SK-N-MC (cell line): ENCODE data around the gene SLC4A8.

Experiments
- DNase-seq: peaks from one replicate; pipeline ENCODE4 v3.0.0-alpha.2; 2011; ENCODE audit warnings: low read depth, low spot score
- H3K27ac ChIP-seq: fragments of 200-600 bp; sonication (generic); 2 replicates; pipeline ENCODE4 v1.5.1; 2016; ENCODE audit warnings: mixed run types
- H3K36me3 ChIP-seq: fragments of 200-600 bp; sonication (generic); 2 replicates; pipeline ENCODE4 v1.6.1; 2017; ENCODE audit warnings: antibody characterized with exemption, low read length, mixed read lengths; ENCODE audit not compliant: insufficient read depth
- H3K4me3 ChIP-seq: fragments of 200-600 bp; sonication (generic); 2 replicates; pipeline ENCODE4 v1.5.1; 2016
- H3K9ac ChIP-seq: fragments of 200-600 bp; sonication (generic); 2 replicates; pipeline ENCODE4 v1.8.0; 2017; ENCODE audit warnings: mixed run types, mixed read lengths; ENCODE audit not compliant: insufficient read length
- H3K9me3 ChIP-seq: fragments of 200-600 bp; sonication (generic); 2 replicates; pipeline ENCODE4 v1.6.1; 2017; ENCODE audit warnings: low read depth, mild to moderate bottlenecking, antibody characterized with exemption, low read length, moderate library complexity, mixed read lengths
- EZH2 ChIP-seq: fragments of 200-600 bp; sonication (generic); IDR thresholded peaks from one replicate; pipeline ENCODE4 v1.6.1; 2017; ENCODE audit warnings: antibody characterized with exemption
- FOXP2 ChIP-seq: optimal IDR thresholded peaks from 2 replicates; pipeline ENCODE3; 2011; ENCODE audit warnings: mild to moderate bottlenecking, moderate library complexity; ENCODE audit not compliant: insufficient read depth; ENCODE audit errors: extremely low read length, control extremely low read depth
- POLR2AphosphoS5 ChIP-seq: IDR thresholded peaks from 2 replicates; pipeline ENCODE4 v1.6.1; 2012; ENCODE audit warnings: mild to moderate bottlenecking, low read depth, low read length, borderline replicate concordance

Gene SLC4A8

GRCh38 chr12:51534216-51535074, 109.8 kb downstream of the SLC4A8 start:
- no peaks in the 10 kb centered on the region for H3K9me3 ChIP-seq
- H3K4me3 ChIP-seq: no peak overlapping the region
- H3K27ac ChIP-seq: no peak overlapping the region
- H3K9ac ChIP-seq: no peak overlapping the region
- no peak for TF ChIP-seq FOXP2
- TF ChIP-seq POLR2AphosphoS5: no peak
- no peak for TF ChIP-seq EZH2
- no peaks in the 10 kb centered on the region for H3K36me3 ChIP-seq
- DNase-seq: no peak

DNA sequence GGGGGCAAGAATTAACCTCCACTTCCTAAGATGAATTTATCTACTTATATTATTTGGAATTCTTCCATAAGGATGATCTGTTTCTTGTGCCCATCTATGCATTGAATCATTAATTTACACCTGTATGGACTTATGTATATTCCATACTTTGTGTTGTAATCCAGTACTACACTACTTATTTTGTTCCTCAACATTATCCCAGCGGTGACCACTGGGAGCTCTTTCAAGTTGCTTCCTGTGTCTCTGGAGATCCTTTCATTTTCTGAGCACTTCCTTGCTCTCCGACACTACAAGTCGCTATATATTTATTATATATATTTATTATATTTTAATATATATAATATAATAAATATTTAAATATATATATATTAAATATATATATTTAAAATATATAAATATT, 111.5 kb downstream of the SLC4A8 start:
- no peak for DNase-seq
- Histone ChIP-seq H3K9ac (no peak overlapping the region), H3K9me3 (no peaks in the 10 kb centered on the region), H3K4me3 (no peak overlapping the region), H3K36me3 (no peaks in the 10 kb centered on the region), H3K27ac (no peak overlapping the region)
- TF ChIP-seq FOXP2 (no peak), POLR2AphosphoS5 (no peak), EZH2 (no peak)

DNA sequence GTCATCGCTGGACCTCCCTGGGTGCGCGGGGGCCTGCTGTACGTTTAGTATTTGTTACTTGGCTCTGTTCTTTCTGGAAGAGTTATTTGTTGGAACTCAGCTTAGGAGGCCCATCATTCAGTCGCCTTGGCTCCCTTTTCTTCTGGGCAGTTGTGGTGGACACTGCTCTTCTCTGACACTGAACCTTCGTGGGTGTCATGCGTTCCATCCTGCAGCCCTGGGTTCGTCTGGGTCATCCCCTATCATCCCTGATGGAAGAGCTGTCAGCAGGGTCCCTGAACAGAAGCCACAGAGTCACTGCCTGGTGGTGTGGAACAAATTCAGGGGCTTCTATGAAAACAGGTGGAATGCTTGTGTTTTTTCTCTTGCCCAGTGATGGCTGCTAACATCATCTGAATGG, 113.5 kb downstream of the SLC4A8 start:
- Histone ChIP-seq H3K9me3 (no peaks in the 10 kb centered on the region), H3K9ac (no peak overlapping the region), H3K4me3 (no peak overlapping the region), H3K27ac (no peak overlapping the region), H3K36me3 (no peaks in the 10 kb centered on the region)
- DNase-seq: no peak
- no peak for TF ChIP-seq EZH2
- no peak for TF ChIP-seq FOXP2
- TF ChIP-seq POLR2AphosphoS5: no peak

DNA sequence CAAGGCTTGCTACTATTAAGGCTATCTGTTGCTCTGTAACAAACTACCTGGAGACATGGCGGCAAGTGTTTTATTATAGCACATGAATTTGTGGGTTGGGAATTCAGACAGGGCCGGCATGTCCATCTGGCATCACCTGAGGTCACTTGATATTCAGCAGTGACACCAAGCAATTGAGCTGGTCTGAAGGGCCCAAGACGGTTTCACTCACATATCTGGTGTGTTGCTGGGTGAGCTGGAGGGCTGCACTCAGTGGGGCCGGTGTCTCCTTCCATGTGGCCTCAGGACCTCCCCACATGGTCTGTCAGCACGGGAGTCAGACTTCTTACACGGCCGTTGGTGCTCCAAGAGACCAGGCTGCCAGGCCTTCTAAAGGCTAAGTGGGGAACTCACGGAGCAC, 114.0 kb downstream of the SLC4A8 start:
- Histone ChIP-seq H3K9me3 (no peaks in the 10 kb centered on the region), H3K9ac (no peak overlapping the region), H3K4me3 (no peak overlapping the region), H3K36me3 (no peaks in the 10 kb centered on the region), H3K27ac (no peak overlapping the region)
- TF ChIP-seq EZH2: no peak
- no peak for TF ChIP-seq POLR2AphosphoS5
- TF ChIP-seq FOXP2: no peak
- DNase-seq: no peak

- Histone ChIP-seq H3K9ac (no peak overlapping the region), H3K36me3 (no peaks in the 10 kb centered on the region), H3K27ac (no peak overlapping the region), H3K4me3 (no peak overlapping the region), H3K9me3 (no peaks in the 10 kb centered on the region)
- DNase-seq: no peak
- TF ChIP-seq FOXP2: no peak
- no peak for TF ChIP-seq EZH2
- TF ChIP-seq POLR2AphosphoS5: no peak
These were observed 116.4 kb downstream of the SLC4A8 start for GRCh38 chr12:51540996-51541395.

- H3K36me3 ChIP-seq: no peaks in the 10 kb centered on the region
- H3K9ac ChIP-seq: no peak overlapping the region
- H3K27ac ChIP-seq: no peak overlapping the region
- TF ChIP-seq EZH2 (no peak), FOXP2 (no peak), POLR2AphosphoS5 (no peak)
- no peaks in the 10 kb centered on the region for H3K9me3 ChIP-seq
- DNase-seq: no peak
- no peak overlapping the region for H3K4me3 ChIP-seq
These were observed 121.5 kb downstream of the SLC4A8 start for GRCh38 chr12:51546097-51546496.

GRCh38 chr12:51547606-51548005, 123.0 kb downstream of the SLC4A8 start:
- DNase-seq: no peak
- TF ChIP-seq FOXP2 (no peak), EZH2 (no peak), POLR2AphosphoS5 (no peak)
- no peak overlapping the region for H3K27ac ChIP-seq
- H3K36me3 ChIP-seq: no peaks in the 10 kb centered on the region
- no peak overlapping the region for H3K4me3 ChIP-seq
- H3K9ac ChIP-seq: no peak overlapping the region
- H3K9me3 ChIP-seq: no peaks in the 10 kb centered on the region

GRCh38 chr12:51548241-51548640, 123.6 kb downstream of the SLC4A8 start:
- no peak overlapping the region for H3K27ac ChIP-seq
- no peaks in the 10 kb centered on the region for H3K9me3 ChIP-seq
- no peak overlapping the region for H3K4me3 ChIP-seq
- DNase-seq: no peak
- TF ChIP-seq POLR2AphosphoS5: no peak
- TF ChIP-seq EZH2: no peak
- TF ChIP-seq FOXP2: no peak
- no peak overlapping the region for H3K9ac ChIP-seq
- no peaks in the 10 kb centered on the region for H3K36me3 ChIP-seq

DNA sequence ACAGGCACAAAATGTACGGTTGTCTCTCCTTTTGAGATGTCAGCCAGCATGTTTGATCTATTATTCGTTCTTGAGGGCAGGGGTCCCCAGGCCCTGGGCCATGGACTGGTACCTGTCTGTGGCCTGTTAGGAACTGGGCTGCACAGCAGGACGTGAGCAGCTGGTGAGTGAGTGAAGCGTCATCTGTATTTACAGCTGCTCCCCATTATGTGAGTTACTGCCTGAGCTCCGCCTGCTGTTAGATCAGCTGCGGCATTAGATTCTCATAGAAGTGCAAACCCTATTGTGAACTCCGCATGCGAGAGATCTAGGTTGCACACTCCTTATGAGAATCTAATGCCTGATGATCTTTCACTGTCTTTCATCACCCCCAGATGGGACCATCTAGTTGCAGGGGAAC, 125.0 kb downstream of the SLC4A8 start:
- no peak overlapping the region for H3K4me3 ChIP-seq
- H3K9me3 ChIP-seq: no peaks in the 10 kb centered on the region
- H3K9ac ChIP-seq: no peak overlapping the region
- TF ChIP-seq FOXP2 (no peak), POLR2AphosphoS5 (no peak), EZH2 (no peak)
- no peak for DNase-seq
- no peak overlapping the region for H3K27ac ChIP-seq
- H3K36me3 ChIP-seq: no peaks in the 10 kb centered on the region
